ENCODE results near the gene SPG11. TPM values are rescaled to one million over a fixed set of nuclear protein-coding genes. Genes with fewer than 3 reads are reported as not detected.

SPG11 gene
- total RNA-seq, 1 donor from 2014 or later, result 97.6 TPM

Other genes starting within 250 kb of the SPG11 start
- 34.1 TPM for gene CTDSPL2, start 236.0 kb downstream of the SPG11 start, total RNA-seq
- 52.9 TPM for gene EIF3J, start 126.5 kb downstream of the SPG11 start, total RNA-seq
- gene PATL2, start 47.7 kb upstream of the SPG11 start, total RNA-seq, result 3.7 TPM
- 4,033 TPM for gene B2M, start 47.9 kb upstream of the SPG11 start, total RNA-seq
- 25.4 TPM for gene TRIM69, start 72.9 kb upstream of the SPG11 start, total RNA-seq

Measured in upper lobe of right lung (tissue), 1 donor.